ENCODE measurements around the gene GRID1. TPM values are rescaled to one million over a fixed set of nuclear protein-coding genes. Genes with fewer than 3 reads are reported as not detected.

GRID1 gene
- total and polyA plus RNA-seq, 9 of the 15 experiments (the other 6 are each of a cell fraction or from before 2014, with no cell fraction given) = 0.01 to 7.2 (median 1.2) TPM

GRCh38 chr10:86064931-86065662, 301.5 kb downstream of the GRID1 start:
- Histone ChIP-seq H3K27ac (ENCODE audit: extremely low read depth, low read depth, low read length) (no peak overlapping the region), H3K4me2 (ENCODE audit: insufficient read depth, low read length) (no peak overlapping the region), H2AFZ (ENCODE audit: low read depth, low read length) (no peak overlapping the region), H3K27me3 (ENCODE audit: control insufficient read depth in 2 of 2, insufficient read depth in 2 of 2, low read length in 2 of 2) (peaks cover 8 to 67% of the 10 kb centered on the region in 2 experiments; a peak in 4 of 5 replicates), H3K9me3 (replicated peaks; ENCODE audit: control insufficient read depth, insufficient read depth, low read depth, low read length) (no peaks in the 10 kb centered on the region), H3K4me1 (replicated peaks in 1 of 2; ENCODE audit: control insufficient read depth in 2 of 2, insufficient read depth in 2 of 2, low read length in 2 of 2) (no peaks in the 10 kb centered on the region; a peak in 1 of 5 replicates), H3K79me2 (ENCODE audit: control insufficient read depth, insufficient read depth, low read length) (no peaks in the 10 kb centered on the region), H3K9ac (ENCODE audit: insufficient read depth in 1 of 2, low read depth in 2 of 2, low read length in 2 of 2) (no peak overlapping the region), H4K20me1 (replicated peaks; ENCODE audit: control insufficient read depth, insufficient read depth, low read length) (no peaks in the 10 kb centered on the region), H3K36me3 (ENCODE audit: control insufficient read depth, insufficient read depth, low read length) (no peaks in the 10 kb centered on the region), H3K4me3 (no peak overlapping the region), H3K9me1 (ENCODE audit: control insufficient read depth, insufficient read depth, low read length) (no peaks in the 10 kb centered on the region)
- ChIA-PET POLR2A (no interaction called here), CTCF (ENCODE audit: low intra/inter-chr PET ratio) (no interaction called here)
- FAIRE-seq = no peak
- ATAC-seq = no peak
- intact Hi-C loops (cut with micrococcal nuclease) (no loop called here), in situ Hi-C loops (cut with MboI) (no loop called here)
- no peak for DNase-seq (ENCODE audit: extremely low read depth in 1 of 4, low spot score in 3 of 4)
- 0% methylated on average over 5 of the region's 5 CpGs for WGBS (ENCODE audit: insufficient coverage, low coverage, missing lambda C conversion rate)
- BruUV-seq (replicated peaks) = no TSS peak
- TF ChIP-seq CHD2 (IDR thresholded peaks at IDR 0.05; ENCODE audit: low read depth, low read length) = no peak
- TF ChIP-seq, protein P1, sequence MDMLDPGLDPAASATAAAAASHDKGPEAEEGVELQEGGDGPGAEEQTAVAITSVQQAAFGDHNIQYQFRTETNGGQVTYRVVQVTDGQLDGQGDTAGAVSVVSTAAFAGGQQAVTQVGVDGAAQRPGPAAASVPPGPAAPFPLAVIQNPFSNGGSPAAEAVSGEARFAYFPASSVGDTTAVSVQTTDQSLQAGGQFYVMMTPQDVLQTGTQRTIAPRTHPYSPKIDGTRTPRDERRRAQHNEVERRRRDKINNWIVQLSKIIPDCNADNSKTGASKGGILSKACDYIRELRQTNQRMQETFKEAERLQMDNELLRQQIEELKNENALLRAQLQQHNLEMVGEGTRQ (CRISPR knock-in tag; IDR thresholded peaks at IDR 0.05) = no peak
- TF ChIP-seq NONO (IDR thresholded peaks at IDR 0.05; ENCODE audit: low read depth in 2 of 2, low read length in 1 of 2) = no peak
- TF ChIP-seq ZNF740 (CRISPR knock-in tag; IDR thresholded peaks at IDR 0.05) = no peak
- TF ChIP-seq ZNF740 (tag; IDR thresholded peaks at IDR 0.05) = no peak
- no peak for TF ChIP-seq ZBTB26 (CRISPR knock-in tag; IDR thresholded peaks at IDR 0.05)
- no peak for TF ChIP-seq ZNF140 (CRISPR knock-in tag; IDR thresholded peaks at IDR 0.05)
- TF ChIP-seq, protein P2, sequence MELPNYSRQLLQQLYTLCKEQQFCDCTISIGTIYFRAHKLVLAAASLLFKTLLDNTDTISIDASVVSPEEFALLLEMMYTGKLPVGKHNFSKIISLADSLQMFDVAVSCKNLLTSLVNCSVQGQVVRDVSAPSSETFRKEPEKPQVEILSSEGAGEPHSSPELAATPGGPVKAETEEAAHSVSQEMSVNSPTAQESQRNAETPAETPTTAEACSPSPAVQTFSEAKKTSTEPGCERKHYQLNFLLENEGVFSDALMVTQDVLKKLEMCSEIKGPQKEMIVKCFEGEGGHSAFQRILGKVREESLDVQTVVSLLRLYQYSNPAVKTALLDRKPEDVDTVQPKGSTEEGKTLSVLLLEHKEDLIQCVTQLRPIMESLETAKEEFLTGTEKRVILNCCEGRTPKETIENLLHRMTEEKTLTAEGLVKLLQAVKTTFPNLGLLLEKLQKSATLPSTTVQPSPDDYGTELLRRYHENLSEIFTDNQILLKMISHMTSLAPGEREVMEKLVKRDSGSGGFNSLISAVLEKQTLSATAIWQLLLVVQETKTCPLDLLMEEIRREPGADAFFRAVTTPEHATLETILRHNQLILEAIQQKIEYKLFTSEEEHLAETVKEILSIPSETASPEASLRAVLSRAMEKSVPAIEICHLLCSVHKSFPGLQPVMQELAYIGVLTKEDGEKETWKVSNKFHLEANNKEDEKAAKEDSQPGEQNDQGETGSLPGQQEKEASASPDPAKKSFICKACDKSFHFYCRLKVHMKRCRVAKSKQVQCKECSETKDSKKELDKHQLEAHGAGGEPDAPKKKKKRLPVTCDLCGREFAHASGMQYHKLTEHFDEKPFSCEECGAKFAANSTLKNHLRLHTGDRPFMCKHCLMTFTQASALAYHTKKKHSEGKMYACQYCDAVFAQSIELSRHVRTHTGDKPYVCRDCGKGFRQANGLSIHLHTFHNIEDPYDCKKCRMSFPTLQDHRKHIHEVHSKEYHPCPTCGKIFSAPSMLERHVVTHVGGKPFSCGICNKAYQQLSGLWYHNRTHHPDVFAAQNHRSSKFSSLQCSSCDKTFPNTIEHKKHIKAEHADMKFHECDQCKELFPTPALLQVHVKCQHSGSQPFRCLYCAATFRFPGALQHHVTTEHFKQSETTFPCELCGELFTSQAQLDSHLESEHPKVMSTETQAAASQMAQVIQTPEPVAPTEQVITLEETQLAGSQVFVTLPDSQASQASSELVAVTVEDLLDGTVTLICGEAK (IDR thresholded peaks at IDR 0.05) = no peak
- TF ChIP-seq, protein P2 (CRISPR knock-in tag; IDR thresholded peaks at IDR 0.05) = no peak
- no peak for TF ChIP-seq TCF7L2 (IDR thresholded peaks at IDR 0.05; ENCODE audit: low read depth, low read length)
